ENCODE results near the gene TMX4. TPM values are rescaled to one million over a fixed set of nuclear protein-coding genes. Genes with fewer than 3 reads are reported as not detected.

The TMX4 gene
- total and polyA plus RNA-seq, 7 experiments from 2014 or later = 32.1 to 45.5 (median 38.2) TPM

GRCh38 chr20:7994809-7995208 lies 24.8 kb downstream of the TMX4 start:
- Histone ChIP-seq H3K27me3 (ENCODE audit: control insufficient read depth in 2 of 2, insufficient read depth in 2 of 2, low read length in 2 of 2) (no peaks in the 10 kb centered on the region), H3K4me3 (ENCODE audit: low read length) (no peak overlapping the region), H3K4me1 (ENCODE audit: control insufficient read depth in 2 of 2, insufficient read depth in 2 of 2, low read length in 2 of 2) (no peaks in the 10 kb centered on the region), H3K9me3 (ENCODE audit: control insufficient read depth in 2 of 3, low read length in 3 of 3) (peaks cover 0 to 5% (median 0%) of the 10 kb centered on the region in 3 experiments), H3K36me3 (ENCODE audit: control insufficient read depth in 2 of 3, insufficient read depth in 3 of 3, low read length in 3 of 3) (peaks cover 3 to 62% (median 24%) of the 10 kb centered on the region in 3 experiments), H3K27ac (ENCODE audit: low read depth, low read length) (no peak overlapping the region)
- Mint-ChIP-seq H3K4me1 (no peaks in the 10 kb centered on the region), H3K36me3 (peaks cover 13 to 40% (median 27%) of the 10 kb centered on the region in 5 donors), H3K27me3 (no peaks in the 10 kb centered on the region), H3K9me3 (peaks cover 0 to 19% (median 10%) of the 10 kb centered on the region in 11 donors), H3K27ac (no peak overlapping the region), H3K4me3 (no peak overlapping the region)
- CTCF ChIA-PET = no interaction called here
- DNase-seq (no peak), ATAC-seq (no peak)
- intact Hi-C loops (cut with micrococcal nuclease) = no loop called here
- POLR2A ChIA-PET = no interaction called here

- H3K36me3 Mint-ChIP-seq = peaks cover 13 to 40% (median 24%) of the 10 kb centered on the region in 5 donors
- Histone ChIP-seq H3K4me3 (ENCODE audit: low read length) (no peak overlapping the region), H3K36me3 (ENCODE audit: control insufficient read depth in 2 of 3, insufficient read depth in 3 of 3, low read length in 3 of 3) (peaks cover 3 to 55% (median 17%) of the 10 kb centered on the region in 3 experiments), H3K27me3 (ENCODE audit: control insufficient read depth in 2 of 2, insufficient read depth in 2 of 2, low read length in 2 of 2) (no peaks in the 10 kb centered on the region), H3K9me3 (ENCODE audit: control insufficient read depth in 2 of 3, low read length in 3 of 3) (peaks cover 0 to 5% (median 0%) of the 10 kb centered on the region in 3 experiments), H3K4me1 (ENCODE audit: control insufficient read depth in 2 of 2, insufficient read depth in 2 of 2, low read length in 2 of 2) (no peaks in the 10 kb centered on the region), H3K27ac (ENCODE audit: low read depth, low read length) (no peak overlapping the region)
- H3K4me3 Mint-ChIP-seq = no peak overlapping the region
- DNase-seq (no peak), ATAC-seq (no peak)
- intact Hi-C loops (cut with micrococcal nuclease) = no loop called here
- H3K27ac Mint-ChIP-seq = no peak overlapping the region
- no peaks in the 10 kb centered on the region for H3K4me1 Mint-ChIP-seq
- no peaks in the 10 kb centered on the region for H3K27me3 Mint-ChIP-seq
- CTCF ChIA-PET = no interaction called here
- H3K9me3 Mint-ChIP-seq = peaks cover 0 to 19% (median 10%) of the 10 kb centered on the region in 11 donors
- POLR2A ChIA-PET = no interaction called here
Observed at GRCh38 chr20:7993703-7994102, 25.9 kb downstream of the TMX4 start.

- peaks cover 13 to 40% (median 24%) of the 10 kb centered on the region in 5 donors for H3K36me3 Mint-ChIP-seq
- CTCF ChIA-PET = no interaction called here
Observed at GRCh38 chr20:7993238-7993637, 26.3 kb downstream of the TMX4 start.

GRCh38 chr20:7990385-7990784 lies 29.2 kb downstream of the TMX4 start:
- CTCF ChIA-PET = no interaction called here
- H3K27me3 Mint-ChIP-seq = no peaks in the 10 kb centered on the region
- H3K36me3 Mint-ChIP-seq = peaks cover 13 to 50% (median 28%) of the 10 kb centered on the region in 5 donors
- Histone ChIP-seq H3K36me3 (ENCODE audit: control insufficient read depth in 2 of 3, insufficient read depth in 3 of 3, low read length in 3 of 3) (peaks cover 0 to 24% (median 23%) of the 10 kb centered on the region in 3 experiments), H3K4me1 (ENCODE audit: control insufficient read depth in 2 of 2, insufficient read depth in 2 of 2, low read length in 2 of 2) (no peaks in the 10 kb centered on the region), H3K4me3 (ENCODE audit: low read length) (no peak overlapping the region), H3K27me3 (ENCODE audit: control insufficient read depth in 2 of 2, insufficient read depth in 2 of 2, low read length in 2 of 2) (no peaks in the 10 kb centered on the region), H3K27ac (ENCODE audit: low read depth, low read length) (no peak overlapping the region), H3K9me3 (ENCODE audit: control insufficient read depth in 2 of 3, low read length in 3 of 3) (peaks cover 0 to 5% (median 0%) of the 10 kb centered on the region in 3 experiments)
- DNase-seq = no peak
- POLR2A ChIA-PET = no interaction called here
- no peak overlapping the region for H3K27ac Mint-ChIP-seq
- no peak for ATAC-seq
- H3K4me1 Mint-ChIP-seq = no peaks in the 10 kb centered on the region
- no peak overlapping the region for H3K4me3 Mint-ChIP-seq
- peaks cover 0 to 19% (median 10%) of the 10 kb centered on the region in 11 donors for H3K9me3 Mint-ChIP-seq
- intact Hi-C loops (cut with micrococcal nuclease) = no loop called here

More at GRCh38 chr20:7993238-7993637, 26.3 kb downstream of the TMX4 start:
- Mint-ChIP-seq H3K27me3 (no peaks in the 10 kb centered on the region), H3K4me3 (no peak overlapping the region), H3K9me3 (peaks cover 0 to 19% (median 10%) of the 10 kb centered on the region in 11 donors), H3K4me1 (no peaks in the 10 kb centered on the region), H3K27ac (peak overlapping the region in 1 of 9 donors; percentile 3)
- intact Hi-C loops (cut with micrococcal nuclease) = no loop called here
- no peak for ATAC-seq
- POLR2A ChIA-PET = no interaction called here
- no peak for DNase-seq
- Histone ChIP-seq H3K27me3 (ENCODE audit: control insufficient read depth in 2 of 2, insufficient read depth in 2 of 2, low read length in 2 of 2) (no peaks in the 10 kb centered on the region), H3K27ac (ENCODE audit: low read depth, low read length) (no peak overlapping the region), H3K36me3 (ENCODE audit: control insufficient read depth in 2 of 3, insufficient read depth in 3 of 3, low read length in 3 of 3) (peaks cover 0 to 50% (median 17%) of the 10 kb centered on the region in 3 experiments), H3K9me3 (ENCODE audit: control insufficient read depth in 2 of 3, low read length in 3 of 3) (peaks cover 0 to 5% (median 0%) of the 10 kb centered on the region in 3 experiments), H3K4me3 (ENCODE audit: low read length) (no peak overlapping the region), H3K4me1 (ENCODE audit: control insufficient read depth in 2 of 2, insufficient read depth in 2 of 2, low read length in 2 of 2) (no peaks in the 10 kb centered on the region)

- no peaks in the 10 kb centered on the region for H3K27me3 ChIP-seq (ENCODE audit: control insufficient read depth in 2 of 2, insufficient read depth in 2 of 2, low read length in 2 of 2)
- no peaks in the 10 kb centered on the region for H3K27me3 Mint-ChIP-seq
- H3K9me3 Mint-ChIP-seq = peaks cover 0 to 11% (median 6%) of the 10 kb centered on the region in 11 donors
- H3K27ac ChIP-seq (ENCODE audit: low read depth, low read length) = no peak overlapping the region
- ChIA-PET POLR2A (no interaction called here), CTCF (no interaction called here)
- intact Hi-C loops (cut with micrococcal nuclease) = no loop called here
- no peak overlapping the region for H3K4me3 Mint-ChIP-seq
- H3K4me1 ChIP-seq (ENCODE audit: control insufficient read depth in 2 of 2, insufficient read depth in 2 of 2, low read length in 2 of 2) = no peaks in the 10 kb centered on the region
- DNase-seq (no peak), ATAC-seq (no peak)
- no peak overlapping the region for H3K4me3 ChIP-seq (ENCODE audit: low read length)
- peaks cover 9 to 54% (median 21%) of the 10 kb centered on the region in 5 donors for H3K36me3 Mint-ChIP-seq
- H3K36me3 ChIP-seq (ENCODE audit: control insufficient read depth in 2 of 3, insufficient read depth in 3 of 3, low read length in 3 of 3) = peaks cover 0 to 17% (median 14%) of the 10 kb centered on the region in 3 experiments
- peaks cover 0 to 3% (median 0%) of the 10 kb centered on the region in 3 experiments for H3K9me3 ChIP-seq (ENCODE audit: control insufficient read depth in 2 of 3, low read length in 3 of 3)
- H3K4me1 Mint-ChIP-seq = no peaks in the 10 kb centered on the region
- no peak overlapping the region for H3K27ac Mint-ChIP-seq
Observed at GRCh38 chr20:7989379-7989778, 30.2 kb downstream of the TMX4 start.

- Histone ChIP-seq H3K27ac (ENCODE audit: low read depth, low read length) (no peak overlapping the region), H3K4me1 (ENCODE audit: control insufficient read depth in 2 of 2, insufficient read depth in 2 of 2, low read length in 2 of 2) (no peaks in the 10 kb centered on the region), H3K9me3 (ENCODE audit: control insufficient read depth in 2 of 3, low read length in 3 of 3) (no peaks in the 10 kb centered on the region), H3K36me3 (ENCODE audit: control insufficient read depth in 2 of 3, insufficient read depth in 3 of 3, low read length in 3 of 3) (peaks cover 0 to 25% (median 12%) of the 10 kb centered on the region in 3 experiments), H3K27me3 (ENCODE audit: control insufficient read depth in 2 of 2, insufficient read depth in 2 of 2, low read length in 2 of 2) (no peaks in the 10 kb centered on the region), H3K4me3 (ENCODE audit: low read length) (no peak overlapping the region)
- no peak for ATAC-seq
- H3K27ac Mint-ChIP-seq = no peak overlapping the region
- H3K36me3 Mint-ChIP-seq = peaks cover 11 to 50% (median 17%) of the 10 kb centered on the region in 5 donors
- ChIA-PET CTCF (no interaction called here), POLR2A (no interaction called here)
- no peak overlapping the region for H3K4me3 Mint-ChIP-seq
- intact Hi-C loops (cut with micrococcal nuclease) = no loop called here
- peaks cover 0 to 1% (median 0%) of the 10 kb centered on the region in 11 donors for H3K9me3 Mint-ChIP-seq
- no peak for DNase-seq
- H3K4me1 Mint-ChIP-seq = peaks cover 1 to 12% (median 4%) of the 10 kb centered on the region in 7 donors
- H3K27me3 Mint-ChIP-seq = no peaks in the 10 kb centered on the region
Observed at GRCh38 chr20:7985916-7986315, 33.6 kb downstream of the TMX4 start.

GRCh38 chr20:7984192-7984591 lies 35.4 kb downstream of the TMX4 start:
- Histone ChIP-seq H3K9me3 (ENCODE audit: control insufficient read depth in 2 of 3, low read length in 3 of 3) (no peaks in the 10 kb centered on the region), H3K27ac (ENCODE audit: low read depth, low read length) (no peak overlapping the region), H3K4me1 (ENCODE audit: control insufficient read depth in 2 of 2, insufficient read depth in 2 of 2, low read length in 2 of 2) (no peaks in the 10 kb centered on the region), H3K36me3 (ENCODE audit: control insufficient read depth in 2 of 3, insufficient read depth in 3 of 3, low read length in 3 of 3) (peaks cover 0 to 19% (median 12%) of the 10 kb centered on the region in 3 experiments), H3K4me3 (ENCODE audit: low read length) (no peak overlapping the region), H3K27me3 (ENCODE audit: control insufficient read depth in 2 of 2, insufficient read depth in 2 of 2, low read length in 2 of 2) (no peaks in the 10 kb centered on the region)
- Mint-ChIP-seq H3K36me3 (peaks cover 11 to 45% (median 17%) of the 10 kb centered on the region in 5 donors), H3K27ac (peak overlapping the region in 2 of 9 donors; percentile 7 to 9), H3K4me3 (no peak overlapping the region), H3K9me3 (peaks cover 0 to 1% (median 0%) of the 10 kb centered on the region in 11 donors), H3K27me3 (no peaks in the 10 kb centered on the region), H3K4me1 (peaks cover 8 to 19% (median 10%) of the 10 kb centered on the region in 7 donors)
- intact Hi-C loops (cut with micrococcal nuclease) = no loop called here
- ChIA-PET POLR2A (no interaction called here), CTCF (no interaction called here)
- ATAC-seq (no peak), DNase-seq (no peak)
